GM21786 (cell line): Measurements from ENCODE around the gene PLXNA2.

Source experiments
- ATAC-seq: cut with Tn5 transposase; IDR thresholded peaks from one replicate; pipeline ENCODE4 v1.9.1; 2021; ENCODE audit not compliant: unreplicated experiment

PLXNA2 gene

GRCh38 chr1:208029381-208030287 is 214.6 kb downstream of the PLXNA2 start:
- no peak for ATAC-seq

GRCh38 chr1:208028526-208028925 is 215.7 kb downstream of the PLXNA2 start:
- no peak for ATAC-seq

- ATAC-seq = no peak
Measured at GRCh38 chr1:208027861-208028260, 216.3 kb downstream of the PLXNA2 start.

GRCh38 chr1:208026880-208027438 is 217.2 kb downstream of the PLXNA2 start:
- no peak for ATAC-seq

- no peak for ATAC-seq
Measured at GRCh38 chr1:208025031-208025430, 219.2 kb downstream of the PLXNA2 start.

GRCh38 chr1:208024406-208024805 is 219.8 kb downstream of the PLXNA2 start:
- ATAC-seq = no peak

GRCh38 chr1:208019257-208019656 is 224.9 kb downstream of the PLXNA2 start:
- no peak for ATAC-seq

GRCh38 chr1:208015255-208015654 is 228.9 kb downstream of the PLXNA2 start:
- no peak for ATAC-seq

GRCh38 chr1:208013210-208013609 is 231.0 kb downstream of the PLXNA2 start:
- no peak for ATAC-seq

- no peak for ATAC-seq
Measured at GRCh38 chr1:208012721-208013120, 231.5 kb downstream of the PLXNA2 start.

GRCh38 chr1:208010487-208011071 is 233.6 kb downstream of the PLXNA2 start:
- no peak for ATAC-seq

GRCh38 chr1:208009706-208010444 is 234.3 kb downstream of the PLXNA2 start:
- no peak for ATAC-seq

GRCh38 chr1:208009303-208009702 is 234.9 kb downstream of the PLXNA2 start:
- no peak for ATAC-seq

GRCh38 chr1:208008534-208008933 is 235.7 kb downstream of the PLXNA2 start:
- ATAC-seq = no peak

- no peak for ATAC-seq
Measured at GRCh38 chr1:208007938-208008342, 236.2 kb downstream of the PLXNA2 start.

GRCh38 chr1:208007319-208007937 is 236.8 kb downstream of the PLXNA2 start:
- no peak for ATAC-seq

GRCh38 chr1:208006258-208006920 is 237.8 kb downstream of the PLXNA2 start:
- no peak for ATAC-seq

GRCh38 chr1:208004851-208005250 is 239.3 kb downstream of the PLXNA2 start:
- ATAC-seq = no peak

- no peak for ATAC-seq
Measured at GRCh38 chr1:208003241-208003640, 240.9 kb downstream of the PLXNA2 start.

GRCh38 chr1:208002672-208003071 is 241.5 kb downstream of the PLXNA2 start:
- no peak for ATAC-seq
